Measurements from ENCODE around the gene LMCD1. TPM values are rescaled to one million over a fixed set of nuclear protein-coding genes. Genes with fewer than 3 reads are reported as not detected.

Gene LMCD1
- total RNA-seq, 2 experiments from 2014 or later: 0.47 TPM; not detected in 1

GRCh38 chr3:8576841-8577571 lies 75.4 kb downstream of the LMCD1 start:
- intact Hi-C loops (cut with micrococcal nuclease; ENCODE audit: unreplicated experiment): no loop called here
- Histone ChIP-seq H2AFZ (ENCODE audit: low read length) (no peak overlapping the region), H3K4me3 (ENCODE audit: low read depth, low read length, poor library complexity, severe bottlenecking) (no peak overlapping the region), H4K20me1 (ENCODE audit: insufficient read depth, low read length) (no peaks in the 10 kb centered on the region), H3K9me2 (ENCODE audit: insufficient read depth, low read length) (no peaks in the 10 kb centered on the region), H3K79me2 (ENCODE audit: insufficient read depth, low read depth, low read length) (no peaks in the 10 kb centered on the region), H3K36me3 (ENCODE audit: insufficient read depth, low read length) (no peaks in the 10 kb centered on the region), H3K9me3 (ENCODE audit: low read length) (no peaks in the 10 kb centered on the region), H3K27ac (ENCODE audit: low read depth, low read length, poor library complexity, severe bottlenecking) (no peak overlapping the region), H3K4me1 (ENCODE audit: insufficient read depth, low read length, poor library complexity, severe bottlenecking) (no peaks in the 10 kb centered on the region), H3K4me2 (ENCODE audit: low read length) (no peak overlapping the region)
- ChIA-PET POLR2A (no interaction called here), CTCF (ENCODE audit: unreplicated experiment) (no interaction called here)
- BruUV-seq (replicated peaks): no TSS peak
- no peak for DNase-seq (ENCODE audit: low spot score)
- no peak for TF ChIP-seq CTCF (conservative IDR thresholded peaks at IDR 0.05; ENCODE audit: low read length)
- no peak for TF ChIP-seq EZH2phosphoT487 (IDR thresholded peaks at IDR 0.05; ENCODE audit: borderline replicate concordance, low read depth, low read length)

GRCh38 chr3:8578282-8578681 lies 76.7 kb downstream of the LMCD1 start:
- Histone ChIP-seq H3K9me3 (ENCODE audit: low read length) (no peaks in the 10 kb centered on the region), H3K79me2 (ENCODE audit: insufficient read depth, low read depth, low read length) (no peaks in the 10 kb centered on the region), H3K36me3 (ENCODE audit: insufficient read depth, low read length) (no peaks in the 10 kb centered on the region), H3K4me3 (ENCODE audit: low read depth, low read length, poor library complexity, severe bottlenecking) (no peak overlapping the region), H4K20me1 (ENCODE audit: insufficient read depth, low read length) (no peaks in the 10 kb centered on the region), H3K27ac (ENCODE audit: low read depth, low read length, poor library complexity, severe bottlenecking) (no peak overlapping the region), H2AFZ (ENCODE audit: low read length) (no peak overlapping the region), H3K9me2 (ENCODE audit: insufficient read depth, low read length) (no peaks in the 10 kb centered on the region), H3K4me1 (ENCODE audit: insufficient read depth, low read length, poor library complexity, severe bottlenecking) (no peaks in the 10 kb centered on the region), H3K4me2 (ENCODE audit: low read length) (no peak overlapping the region)
- intact Hi-C loops (cut with micrococcal nuclease; ENCODE audit: unreplicated experiment): no loop called here
- TF ChIP-seq EZH2phosphoT487 (IDR thresholded peaks at IDR 0.05; ENCODE audit: borderline replicate concordance, low read depth, low read length): no peak
- TF ChIP-seq CTCF (conservative IDR thresholded peaks at IDR 0.05; ENCODE audit: low read length): no peak
- ChIA-PET CTCF (ENCODE audit: unreplicated experiment) (no interaction called here), POLR2A (no interaction called here)
- no TSS peak for BruUV-seq (replicated peaks)
- no peak for DNase-seq (ENCODE audit: low spot score)

GRCh38 chr3:8579096-8579495 lies 77.5 kb downstream of the LMCD1 start:
- Histone ChIP-seq H3K4me3 (ENCODE audit: low read depth, low read length, poor library complexity, severe bottlenecking) (no peak overlapping the region), H3K4me2 (ENCODE audit: low read length) (no peak overlapping the region), H3K9me3 (ENCODE audit: low read length) (no peaks in the 10 kb centered on the region), H4K20me1 (ENCODE audit: insufficient read depth, low read length) (no peaks in the 10 kb centered on the region), H2AFZ (ENCODE audit: low read length) (no peak overlapping the region), H3K27ac (ENCODE audit: low read depth, low read length, poor library complexity, severe bottlenecking) (no peak overlapping the region), H3K4me1 (ENCODE audit: insufficient read depth, low read length, poor library complexity, severe bottlenecking) (no peaks in the 10 kb centered on the region), H3K36me3 (ENCODE audit: insufficient read depth, low read length) (no peaks in the 10 kb centered on the region), H3K79me2 (ENCODE audit: insufficient read depth, low read depth, low read length) (no peaks in the 10 kb centered on the region), H3K9me2 (ENCODE audit: insufficient read depth, low read length) (no peaks in the 10 kb centered on the region)
- no TSS peak for BruUV-seq (replicated peaks)
- POLR2A ChIA-PET: no interaction called here
- TF ChIP-seq EZH2phosphoT487 (IDR thresholded peaks at IDR 0.05; ENCODE audit: borderline replicate concordance, low read depth, low read length): no peak
- CTCF ChIA-PET (ENCODE audit: unreplicated experiment): no interaction called here
- intact Hi-C loops (cut with micrococcal nuclease; ENCODE audit: unreplicated experiment): no loop called here
- DNase-seq (ENCODE audit: low spot score): no peak
